Stimulated activated CD8-positive, alpha-beta memory T cell treated with anti-CD3 and anti-CD28 coated beads, Interleukin-7, amount 100 ng/mL, for 1 hour (primary cell): ENCODE data around the gene CLDN7.

Source experiments
- DNase-seq, 2 donors: peaks; one replicate each; pipeline ENCODE4 v3.0.0-alpha.2; 2020; ENCODE audit warnings: low read depth in 2 of 2

The CLDN7 gene

GRCh38 chr17:7238420-7239090 is 23.7 kb downstream of the CLDN7 start:
- no peak for DNase-seq

DNA sequence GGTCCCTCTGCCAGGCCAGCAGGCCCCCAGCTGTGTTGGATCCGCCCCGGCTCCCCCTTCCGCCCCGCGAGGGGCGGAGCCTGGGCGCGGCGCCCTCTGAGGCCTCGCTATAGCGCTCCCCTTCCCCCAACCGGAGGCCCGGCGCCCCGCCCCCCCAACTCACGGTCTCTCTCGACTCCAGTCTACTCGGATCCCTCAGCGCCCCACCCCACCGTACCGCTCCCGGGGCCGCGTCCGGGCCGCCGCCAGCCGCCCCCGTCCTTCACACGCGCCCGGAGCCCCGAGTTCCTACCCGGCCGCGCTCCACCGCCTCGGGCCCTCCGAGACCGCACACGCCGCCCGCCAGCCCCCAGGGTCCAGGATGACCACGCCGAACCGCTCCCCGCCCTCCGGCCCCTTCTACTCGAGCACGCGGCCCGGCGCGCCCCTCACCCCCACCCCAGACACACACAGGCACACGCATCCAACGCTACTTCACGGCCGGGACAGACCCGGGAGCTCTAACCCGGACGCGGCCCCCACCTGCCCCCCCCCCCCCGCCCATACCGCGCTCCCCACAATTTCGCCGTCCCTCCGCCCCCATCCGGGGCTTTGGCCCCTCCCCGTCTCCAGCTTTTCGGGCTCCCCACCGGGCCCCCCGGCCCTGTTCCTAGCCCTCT is 24.4 kb downstream of the CLDN7 start:
- DNase-seq = peak; percentile 65 to 71

DNA sequence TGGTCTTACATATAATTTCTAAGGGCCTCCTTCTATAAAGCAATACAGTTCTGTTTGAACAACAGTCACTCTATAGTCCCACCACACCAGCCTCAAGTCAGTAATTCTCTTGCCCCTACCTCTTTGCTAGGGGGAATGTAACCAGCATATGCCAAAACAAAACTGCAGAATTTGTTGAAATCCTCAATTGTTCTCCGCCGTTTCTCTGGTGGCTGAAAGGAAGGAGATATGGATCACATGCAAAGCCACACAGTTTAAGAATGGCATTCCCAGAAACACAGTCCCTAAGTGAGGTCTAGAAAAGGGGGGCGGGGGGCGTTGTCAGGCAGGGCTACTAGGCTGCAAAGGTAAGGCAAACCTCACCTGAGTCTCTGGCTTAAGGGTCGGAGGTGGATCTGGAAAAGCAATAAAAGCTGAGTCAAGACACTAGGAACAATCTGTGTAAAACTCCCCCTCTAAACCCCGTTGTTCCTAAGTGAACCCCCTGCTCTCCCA is 25.0 kb downstream of the CLDN7 start:
- DNase-seq = no peak

DNA sequence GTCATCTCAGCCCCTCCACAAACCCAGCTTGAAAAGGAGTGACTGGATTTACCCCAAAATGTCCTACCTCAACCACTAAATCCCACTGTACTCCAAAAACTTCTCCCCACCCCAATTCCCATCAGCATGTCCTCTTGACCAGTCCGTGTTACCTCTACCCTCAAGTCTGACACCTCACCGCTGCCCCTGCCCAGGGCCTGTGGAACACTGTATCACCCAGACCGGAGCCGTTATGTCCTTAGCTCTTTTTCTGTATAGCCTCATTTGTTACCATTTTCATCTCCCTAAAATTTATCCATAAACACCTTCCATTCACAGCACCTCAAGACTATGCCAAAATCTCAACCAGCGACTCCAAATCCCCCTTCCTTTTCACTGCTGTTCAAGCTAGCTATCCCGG is 25.5 kb downstream of the CLDN7 start:
- no peak for DNase-seq

DNA sequence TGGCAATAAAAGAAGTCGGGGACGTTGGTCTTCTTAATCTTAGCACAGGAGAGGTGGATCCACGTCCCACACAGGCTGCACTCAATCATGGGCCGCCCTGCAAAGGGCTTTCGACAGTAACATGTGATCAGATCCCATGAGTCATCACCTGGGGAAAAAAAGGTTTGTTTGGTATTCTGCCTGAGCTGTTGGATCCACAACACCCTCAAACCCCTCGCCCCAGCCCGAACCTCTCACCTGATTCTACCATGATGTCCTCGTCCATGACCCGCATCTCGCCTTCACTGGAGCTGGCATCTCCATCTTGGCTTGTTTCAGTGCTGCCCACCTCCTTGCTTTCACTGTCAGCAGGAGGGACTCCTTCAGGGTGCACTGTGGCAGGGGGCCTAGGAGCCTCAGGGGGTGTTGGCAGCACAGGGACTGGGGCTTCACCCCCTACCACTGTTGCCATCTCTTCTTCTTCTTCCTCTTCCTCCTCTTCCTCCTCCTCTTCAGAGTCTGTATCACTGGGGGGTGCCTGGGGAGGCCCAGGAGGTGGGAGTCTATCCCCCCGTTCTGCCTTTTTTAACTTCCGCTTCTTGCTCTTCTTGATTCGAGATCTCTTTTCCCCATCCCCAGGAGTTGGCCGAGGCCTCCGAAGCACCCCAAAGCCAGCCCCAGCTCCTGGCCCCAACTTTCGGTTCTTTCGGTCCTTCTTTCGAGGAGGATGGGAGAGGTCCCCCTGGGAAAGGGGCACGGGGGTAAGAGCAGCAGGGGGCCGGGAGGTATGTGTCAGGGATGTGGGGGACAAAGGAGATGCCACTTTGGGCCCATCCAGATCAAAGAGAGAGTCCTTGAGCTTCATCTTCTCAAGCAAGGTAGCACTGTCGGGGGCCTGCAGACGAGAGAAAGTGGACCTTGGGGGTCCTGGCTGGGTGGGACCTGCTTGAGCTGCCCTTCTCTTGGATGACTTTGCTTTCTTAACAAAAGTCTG is 26.3 kb downstream of the CLDN7 start:
- no peak for DNase-seq

GRCh38 chr17:7234083-7234951 is 28.0 kb downstream of the CLDN7 start, which contains the start of gene DVL2:
DVL2 (minus strand) TSS chr17:7234517; CDS start chr17:7234262, 255 bp downstream.
- DNase-seq = peak; percentile 88 to 89

- DNase-seq = no peak
These were observed 28.6 kb downstream of the CLDN7 start for GRCh38 chr17:7233701-7234082.

DNA sequence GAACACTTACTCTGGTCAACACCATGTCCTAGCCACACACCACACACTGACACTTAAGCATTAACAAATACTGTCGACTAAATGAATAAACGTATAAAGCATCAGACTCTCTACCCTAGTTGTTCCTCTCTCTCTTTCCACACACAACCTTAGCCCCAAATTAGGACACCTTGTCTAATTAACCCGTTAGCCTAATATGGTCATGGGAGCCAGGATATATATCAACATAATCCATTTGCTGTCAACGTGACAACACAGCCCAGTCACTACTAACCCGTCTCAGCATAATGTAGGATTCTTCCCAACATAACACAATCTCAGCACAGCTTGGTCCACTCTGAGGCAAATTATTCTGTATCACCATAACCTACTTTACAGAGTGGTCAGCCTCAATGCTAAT is 30.2 kb downstream of the CLDN7 start:
- no peak for DNase-seq

GRCh38 chr17:7229504-7229903 is 32.8 kb downstream of the CLDN7 start:
- no peak for DNase-seq

DNA sequence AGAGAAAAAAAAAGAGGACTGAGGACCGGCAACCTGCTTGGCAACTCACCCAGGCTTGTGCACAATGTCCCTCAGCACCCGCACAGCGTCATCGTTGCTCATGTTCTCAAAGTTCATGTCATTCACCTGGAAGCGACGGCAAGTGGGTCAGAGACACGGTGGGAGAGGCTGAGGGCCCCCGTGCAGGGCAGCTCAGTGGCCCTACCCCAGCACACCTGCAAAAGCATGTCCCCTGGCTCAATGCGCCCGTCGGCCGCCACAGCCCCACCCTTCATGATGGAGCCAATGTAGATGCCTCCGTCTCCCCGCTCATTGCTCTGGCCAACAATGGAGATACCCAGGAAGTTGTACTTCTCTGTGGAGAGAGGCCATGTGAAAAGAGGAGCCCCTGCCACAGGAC is 33.4 kb downstream of the CLDN7 start:
- no peak for DNase-seq

GRCh38 chr17:7226721-7227710 is 35.3 kb downstream of the CLDN7 start:
- no peak for DNase-seq

DNA sequence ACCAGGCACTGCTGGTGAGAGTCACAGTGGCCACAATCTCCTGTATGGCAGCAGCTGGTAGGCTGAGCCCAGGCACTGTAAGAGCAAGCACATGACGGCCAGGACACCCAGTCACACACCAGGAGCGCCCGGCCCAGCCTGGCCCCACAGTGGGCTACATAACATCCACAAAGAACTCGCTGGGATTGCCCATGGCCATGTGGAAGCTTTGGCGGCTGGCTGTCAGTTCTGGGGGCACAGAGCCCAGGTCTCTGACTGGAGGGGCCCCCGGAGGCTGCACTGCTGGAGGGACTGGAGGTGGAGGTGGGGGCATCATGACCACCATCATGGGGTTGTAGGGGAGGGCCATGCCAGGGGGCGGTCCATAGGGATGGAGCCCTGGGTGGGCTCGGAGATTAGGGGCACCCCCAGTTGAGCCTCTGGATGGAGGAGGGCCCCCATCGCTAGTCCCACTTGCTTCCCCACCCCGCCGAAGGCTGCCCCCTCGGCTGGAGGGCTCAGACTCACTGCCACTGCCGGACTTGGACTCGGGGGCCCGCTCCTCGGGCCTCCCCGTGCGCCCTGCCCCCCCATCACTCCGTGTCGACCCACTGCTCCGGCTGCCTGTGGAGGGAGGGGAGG is 36.5 kb downstream of the CLDN7 start:
- no peak for DNase-seq

- no peak for DNase-seq
These were observed 37.6 kb downstream of the CLDN7 start for GRCh38 chr17:7224661-7225111.

DNA sequence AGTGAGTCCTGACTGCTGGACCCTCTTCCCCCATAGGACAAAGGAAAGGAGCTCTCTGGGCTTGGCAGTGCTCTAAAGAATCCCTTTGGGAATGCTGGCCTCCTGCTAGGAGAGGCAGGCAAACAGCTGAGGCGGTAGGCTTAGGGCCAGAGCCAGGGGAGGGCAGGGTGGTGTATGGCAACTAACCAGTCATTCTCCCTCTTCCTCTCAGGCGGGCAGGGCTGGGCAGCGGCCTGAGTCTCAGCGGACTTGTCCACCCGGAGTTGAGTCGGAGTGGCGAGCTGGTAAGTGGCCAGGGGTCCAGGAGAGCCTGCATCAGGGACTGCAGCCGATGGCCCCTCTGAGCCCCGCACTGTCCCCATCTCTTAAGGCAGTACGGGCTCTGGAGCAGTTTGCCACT is 38.2 kb downstream of the CLDN7 start:
- DNase-seq = no peak

GRCh38 chr17:7223375-7223774 is 38.9 kb downstream of the CLDN7 start:
- DNase-seq = no peak

- DNase-seq = no peak
These were observed 39.3 kb downstream of the CLDN7 start for GRCh38 chr17:7222972-7223292.

DNA sequence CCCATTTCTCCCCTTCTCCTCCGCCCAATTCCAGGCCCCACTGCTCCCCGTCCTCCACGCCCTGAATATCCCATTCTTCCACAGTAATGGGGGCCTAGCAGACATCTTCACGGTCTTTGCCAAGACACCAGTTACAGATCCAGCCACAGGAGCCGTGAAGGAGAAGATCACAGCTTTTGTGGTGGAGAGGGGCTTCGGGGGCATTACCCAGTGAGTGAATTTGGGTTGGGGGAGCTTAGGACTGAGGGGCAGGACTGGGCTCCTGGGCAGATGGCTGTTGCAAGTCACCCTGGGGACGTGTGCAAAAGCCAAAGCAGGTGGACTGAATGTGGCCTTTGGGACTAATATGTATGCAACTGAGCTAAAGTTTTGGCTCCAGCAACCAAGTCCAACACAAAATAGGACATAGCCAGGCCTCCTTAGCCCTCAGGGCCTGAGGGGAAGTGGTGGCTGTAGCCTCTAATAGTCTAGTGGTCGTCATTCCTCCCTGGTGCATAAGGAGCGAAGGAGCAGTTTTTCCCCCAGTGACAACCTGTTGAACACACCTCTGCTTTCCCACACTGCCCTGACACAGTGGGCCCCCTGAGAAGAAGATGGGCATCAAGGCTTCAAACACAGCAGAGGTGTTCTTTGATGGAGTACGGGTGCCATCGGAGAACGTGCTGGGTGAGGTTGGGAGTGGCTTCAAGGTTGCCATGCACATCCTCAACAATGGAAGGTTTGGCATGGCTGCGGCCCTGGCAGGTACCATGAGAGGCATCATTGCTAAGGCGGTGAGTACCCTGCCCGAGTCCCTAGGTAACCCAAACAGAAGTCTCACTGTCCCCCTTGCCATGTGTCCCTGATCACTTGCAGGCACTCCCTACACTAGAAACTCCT is 39.9 kb downstream of the CLDN7 start:
- no peak for DNase-seq

- no peak for DNase-seq
These were observed 40.8 kb downstream of the CLDN7 start for GRCh38 chr17:7221278-7222092.
